Ascending aorta (tissue), 2 donors: ENCODE results near the gene HES5. TPM values are rescaled to one million over a fixed set of nuclear protein-coding genes. Genes with fewer than 3 reads are reported as not detected.

Experiments used
- DNase-seq, 2 donors: peaks; one replicate each; pipeline ENCODE4 v3.0.0-alpha.2; 2019; ENCODE audit warnings: low spot score in 2 of 2
- H3K27ac ChIP-seq, 2 donors: fragments of 200-600 bp; sonication (generic); one replicate each; pipeline ENCODE4 v1.5.1; 2016 to 2017; ENCODE audit warnings: mild to moderate bottlenecking in 1 of 2
- H3K27me3 ChIP-seq: fragments of 200-600 bp; sonication (generic); one replicate; pipeline ENCODE4 v1.5.1; 2017
- H3K36me3 ChIP-seq, 2 donors: fragments of 200-600 bp; sonication (generic); one replicate each; pipeline ENCODE4 v1.5.1; 2016
- H3K4me1 ChIP-seq, 2 donors: fragments of 200-600 bp; sonication (generic); one replicate each; pipeline ENCODE4 v1.5.1; 2016 to 2017; ENCODE audit warnings: mild to moderate bottlenecking in 1 of 2
- H3K4me3 ChIP-seq, 2 donors: fragments of 200-600 bp; sonication (generic); one replicate each; pipeline ENCODE4 v1.5.1; 2016 to 2017; ENCODE audit warnings: mild to moderate bottlenecking in 1 of 2
- H3K9me3 ChIP-seq, 2 donors: fragments of 200-600 bp; sonication (generic); one replicate each; pipeline ENCODE4 v1.5.1; 2016
- intact Hi-C: fragments of 100-400 bp; cut with DNase I; formaldehyde crosslinking; loops from one replicate; pipeline ENCODE4 v1.15.1; 2023
- total RNA-seq: library from RNA; depleted of rRNA; stranded (reverse); fragments of >200 nt; gene quantifications from one replicate; pipeline ENCODE4 v1.1.0, GENCODE V29; 2016
- TF ChIP-seq, protein P1 (sequence below), 3 experiments: fragments of 200-600 bp in 2 of 3; fragments of 450-650 bp in 1 of 3; sonication (generic) in 2 of 3; IDR thresholded peaks; one replicate each; pipeline ENCODE4 v1.5.1; 2016 to 2019; ENCODE audit warnings: antibody characterized with exemption in 3 of 3, mild to moderate bottlenecking in 1 of 3, moderate library complexity in 1 of 3

HES5 gene
- total RNA-seq, 1 donor from 2014 or later, result not detected

DNA sequence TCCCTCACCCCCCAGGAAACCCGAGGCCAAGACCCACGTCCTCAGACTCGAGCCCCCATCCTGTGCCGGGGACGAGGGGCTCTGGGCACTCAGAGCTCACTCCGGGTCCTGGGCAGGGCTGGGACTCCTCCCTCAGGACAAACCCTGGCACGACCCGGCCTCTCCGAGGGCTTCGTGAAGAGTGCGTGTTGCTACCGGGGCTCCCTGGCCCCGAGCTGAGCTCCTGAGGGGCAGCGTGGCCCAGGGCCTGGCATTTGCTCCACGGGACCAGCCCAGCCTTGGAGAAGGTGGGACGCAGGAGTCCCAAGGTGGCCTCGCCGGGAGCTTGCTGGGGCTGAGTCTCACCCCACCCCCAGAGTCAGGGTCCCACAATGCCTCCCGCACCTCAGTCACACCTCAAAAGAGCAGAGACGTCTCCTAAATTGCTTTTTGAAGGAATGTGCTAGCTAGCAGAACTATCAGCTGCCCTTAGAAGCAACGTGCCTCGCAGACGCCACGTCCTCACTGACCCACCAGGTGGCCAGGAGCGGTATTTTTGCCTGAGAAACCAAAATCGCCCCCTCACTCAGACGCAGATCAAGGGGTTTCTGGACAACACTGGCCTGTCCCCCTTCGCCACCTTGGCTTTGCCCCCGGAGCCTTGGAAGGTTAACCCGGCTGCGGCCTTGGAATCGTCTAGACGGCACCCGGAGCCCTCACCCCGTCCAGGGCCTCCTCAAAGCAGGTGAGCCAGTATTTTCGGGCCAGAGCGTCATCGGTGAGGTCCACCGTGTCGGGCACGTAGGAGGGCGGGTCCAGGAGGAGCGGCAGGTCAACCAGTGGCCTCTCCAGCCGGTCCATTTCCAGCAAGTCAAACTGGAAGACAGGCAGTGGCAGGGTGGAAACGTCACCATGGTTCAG, 14.9 kb downstream of the HES5 start:
- Histone ChIP-seq H3K4me3 (no peak overlapping the region), H3K27me3 (no peaks in the 10 kb centered on the region), H3K9me3 (no peaks in the 10 kb centered on the region), H3K27ac (no peak overlapping the region), H3K36me3 (peaks cover 99% of the 10 kb centered on the region in 2 donors), H3K4me1 (no peaks in the 10 kb centered on the region)
- intact Hi-C loops, result no loop called here
- DNase-seq, result no peak
- TF ChIP-seq, protein P1, sequence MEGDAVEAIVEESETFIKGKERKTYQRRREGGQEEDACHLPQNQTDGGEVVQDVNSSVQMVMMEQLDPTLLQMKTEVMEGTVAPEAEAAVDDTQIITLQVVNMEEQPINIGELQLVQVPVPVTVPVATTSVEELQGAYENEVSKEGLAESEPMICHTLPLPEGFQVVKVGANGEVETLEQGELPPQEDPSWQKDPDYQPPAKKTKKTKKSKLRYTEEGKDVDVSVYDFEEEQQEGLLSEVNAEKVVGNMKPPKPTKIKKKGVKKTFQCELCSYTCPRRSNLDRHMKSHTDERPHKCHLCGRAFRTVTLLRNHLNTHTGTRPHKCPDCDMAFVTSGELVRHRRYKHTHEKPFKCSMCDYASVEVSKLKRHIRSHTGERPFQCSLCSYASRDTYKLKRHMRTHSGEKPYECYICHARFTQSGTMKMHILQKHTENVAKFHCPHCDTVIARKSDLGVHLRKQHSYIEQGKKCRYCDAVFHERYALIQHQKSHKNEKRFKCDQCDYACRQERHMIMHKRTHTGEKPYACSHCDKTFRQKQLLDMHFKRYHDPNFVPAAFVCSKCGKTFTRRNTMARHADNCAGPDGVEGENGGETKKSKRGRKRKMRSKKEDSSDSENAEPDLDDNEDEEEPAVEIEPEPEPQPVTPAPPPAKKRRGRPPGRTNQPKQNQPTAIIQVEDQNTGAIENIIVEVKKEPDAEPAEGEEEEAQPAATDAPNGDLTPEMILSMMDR (IDR thresholded peaks at IDR 0.05), result no peak

DNA sequence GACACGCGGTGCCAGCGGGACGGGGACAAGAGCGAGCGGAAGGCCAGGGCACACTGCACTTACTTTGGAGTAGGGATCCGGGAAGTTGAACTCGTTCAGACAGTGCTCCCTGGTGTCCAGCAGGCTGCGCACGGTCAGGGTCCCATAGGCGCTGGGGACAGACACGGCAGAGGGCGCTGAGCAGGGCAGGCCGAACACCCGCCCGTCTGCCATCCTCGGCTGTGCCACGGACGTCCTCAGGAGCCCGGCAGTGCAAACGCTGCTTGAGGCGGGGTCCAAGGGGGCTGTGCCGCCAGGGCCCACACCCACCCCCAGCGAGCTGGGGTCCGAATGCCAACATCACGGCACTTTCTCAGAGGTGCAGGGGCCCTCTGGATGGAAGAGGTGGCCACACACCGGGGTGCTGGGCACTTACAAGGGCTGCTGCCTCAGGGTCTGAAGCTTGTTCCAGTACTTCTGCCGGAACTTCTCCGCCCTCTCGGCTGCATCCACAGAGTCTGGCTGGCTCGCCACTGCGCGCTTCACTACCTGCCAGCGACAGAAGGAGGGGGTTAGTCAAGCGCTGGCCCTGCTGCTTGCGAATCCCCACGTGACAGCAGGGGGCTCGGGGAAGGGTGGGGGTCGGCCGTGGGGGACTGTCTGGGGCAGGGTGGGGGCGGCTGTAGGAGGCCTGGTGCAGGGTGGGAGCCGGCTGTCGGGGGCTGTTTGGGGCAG, 16.0 kb downstream of the HES5 start:
- intact Hi-C loops, result no loop called here
- Histone ChIP-seq H3K9me3 (no peaks in the 10 kb centered on the region), H3K27ac (no peak overlapping the region), H3K36me3 (peaks cover 99% of the 10 kb centered on the region in 2 donors), H3K27me3 (no peaks in the 10 kb centered on the region), H3K4me1 (no peaks in the 10 kb centered on the region), H3K4me3 (no peak overlapping the region)
- DNase-seq, result no peak
- TF ChIP-seq, protein P1 (IDR thresholded peaks at IDR 0.05), result no peak

- Histone ChIP-seq H3K9me3 (no peaks in the 10 kb centered on the region), H3K4me1 (no peaks in the 10 kb centered on the region), H3K27me3 (no peaks in the 10 kb centered on the region), H3K4me3 (no peak overlapping the region), H3K36me3 (peaks cover 98 to 99% of the 10 kb centered on the region in 2 donors), H3K27ac (no peak overlapping the region)
- no peak for DNase-seq
- TF ChIP-seq, protein P1 (IDR thresholded peaks at IDR 0.05), result no peak
- intact Hi-C loops, result no loop called here
Observed at GRCh38 chr1:2512862-2513421, 17.1 kb downstream of the HES5 start.

GRCh38 chr1:2510366-2511155, 19.5 kb downstream of the HES5 start:
- H3K27ac ChIP-seq, result no peak overlapping the region
- H3K4me3 ChIP-seq, result no peak overlapping the region
- intact Hi-C loops, result no loop called here
- H3K4me1 ChIP-seq, result no peaks in the 10 kb centered on the region
- no peaks in the 10 kb centered on the region for H3K9me3 ChIP-seq
- peaks cover 79 to 80% of the 10 kb centered on the region in 2 donors for H3K36me3 ChIP-seq
- no peak for DNase-seq
- H3K27me3 ChIP-seq, result no peaks in the 10 kb centered on the region
- TF ChIP-seq, protein P1 (IDR thresholded peaks at IDR 0.05), result no peak

GRCh38 chr1:2509589-2509988, 20.5 kb downstream of the HES5 start:
- Histone ChIP-seq H3K9me3 (no peaks in the 10 kb centered on the region), H3K27ac (no peak overlapping the region), H3K27me3 (peaks cover 2% of the 10 kb centered on the region), H3K36me3 (peaks cover 69 to 70% of the 10 kb centered on the region in 2 donors), H3K4me3 (no peak overlapping the region), H3K4me1 (no peaks in the 10 kb centered on the region)
- no peak for DNase-seq
- TF ChIP-seq, protein P1 (IDR thresholded peaks at IDR 0.05), result no peak
- intact Hi-C loops, result no loop called here
